GM23248 (cell line): ENCODE data around the gene ADGRD1.

Source experiments
- EZH2 ChIP-seq: fragments of 200-600 bp; sonication (generic); IDR thresholded peaks from 2 replicates; pipeline ENCODE4 v1.6.1; 2018; ENCODE audit warnings: antibody characterized with exemption, mild to moderate bottlenecking; ENCODE audit not compliant: insufficient read depth, poor library complexity, severe bottlenecking
- EZH2phosphoT487 ChIP-seq: fragments of 200-600 bp; sonication (generic); IDR thresholded peaks from 2 replicates; pipeline ENCODE4 v1.6.1; 2018; ENCODE audit warnings: antibody characterized with exemption, moderate library complexity, mild to moderate bottlenecking, low read depth; ENCODE audit not compliant: insufficient read depth

GRCh38 chr12:131056626-131057025, 102.9 kb downstream of the ADGRD1 start:
- no peak for TF ChIP-seq EZH2phosphoT487
- TF ChIP-seq EZH2: no peak
